ENCODE data around the gene CHST11.

GRCh38 chr12:104707194-104707593, 250.4 kb downstream of the CHST11 start:
- TF ChIP-seq EZH2 (IDR thresholded peaks at IDR 0.05) (no peak), POLR2AphosphoS5 (IDR thresholded peaks at IDR 0.05; ENCODE audit: borderline replicate concordance, low read depth, low read length) (no peak), FOXP2 (optimal IDR thresholded peaks at IDR 0.05; ENCODE audit: control extremely low read depth, extremely low read length, insufficient read depth) (no peak)
